ENCODE data around the gene BANK1.

The BANK1 gene

GRCh38 chr4:101961144-101961543 lies 170.6 kb downstream of the BANK1 start:
- DNase-seq = no peak

GRCh38 chr4:101967697-101968346 lies 177.3 kb downstream of the BANK1 start:
- DNase-seq = no peak

- no peak for DNase-seq
Observed at GRCh38 chr4:101968364-101968763, 177.8 kb downstream of the BANK1 start.

GRCh38 chr4:101969965-101970364 lies 179.4 kb downstream of the BANK1 start:
- no peak for DNase-seq

- no peak for DNase-seq
Observed at GRCh38 chr4:101970547-101971155, 180.1 kb downstream of the BANK1 start.

- DNase-seq = no peak
Observed at GRCh38 chr4:101972791-101973190, 182.3 kb downstream of the BANK1 start.

- DNase-seq = no peak
Observed at GRCh38 chr4:101973361-101973760, 182.8 kb downstream of the BANK1 start.

- no peak for DNase-seq
Observed at GRCh38 chr4:101977076-101977475, 186.5 kb downstream of the BANK1 start.

GRCh38 chr4:101981756-101982155 lies 191.2 kb downstream of the BANK1 start:
- no peak for DNase-seq

GRCh38 chr4:101983835-101984234 lies 193.3 kb downstream of the BANK1 start:
- no peak for DNase-seq

- DNase-seq = no peak
Observed at GRCh38 chr4:101987623-101988243, 197.2 kb downstream of the BANK1 start.

GRCh38 chr4:101989551-101989950 lies 199.0 kb downstream of the BANK1 start:
- no peak for DNase-seq

GRCh38 chr4:101992446-101992845 lies 201.9 kb downstream of the BANK1 start:
- no peak for DNase-seq

- DNase-seq = no peak
Observed at GRCh38 chr4:101993002-101993841, 202.7 kb downstream of the BANK1 start.

GRCh38 chr4:101993842-101994775 lies 203.6 kb downstream of the BANK1 start:
- DNase-seq = no peak

- DNase-seq = no peak
Observed at GRCh38 chr4:102007959-102008425, 217.5 kb downstream of the BANK1 start.

- no peak for DNase-seq
Observed at GRCh38 chr4:102008711-102009110, 218.2 kb downstream of the BANK1 start.

GRCh38 chr4:102022343-102022742 lies 231.8 kb downstream of the BANK1 start:
- no peak for DNase-seq

- no peak for DNase-seq
Observed at GRCh38 chr4:102027961-102028360, 237.4 kb downstream of the BANK1 start.

GRCh38 chr4:102031406-102031805 lies 240.9 kb downstream of the BANK1 start:
- DNase-seq = no peak

- no peak for DNase-seq
Observed at GRCh38 chr4:102036016-102036415, 245.5 kb downstream of the BANK1 start.

Measured in NCI-H1092 (cell line).